AG10803 (cell line): ENCODE results near the gene TTC3.

Experiments used
- DNase-seq: peaks from one replicate; pipeline ENCODE4 v3.0.0; 2010; ENCODE audit warnings: low read depth
- H3K4me3 ChIP-seq: 2 replicates; pipeline ENCODE4 v1.5.1; 2011; ENCODE audit warnings: mild to moderate bottlenecking, low read length, control low read depth
- CTCF ChIP-seq: conservative IDR thresholded peaks from 2 replicates; pipeline ENCODE4 v1.5.1; 2011; ENCODE audit warnings: mild to moderate bottlenecking, low read length, control low read depth, inconsistent platforms

Gene TTC3

GRCh38 chr21:37244501-37245095 lies 171.5 kb downstream of the TTC3 start:
- no peak for DNase-seq
- H3K4me3 ChIP-seq, result no peak overlapping the region
- TF ChIP-seq CTCF, result no peak

GRCh38 chr21:37245151-37245550 lies 172.1 kb downstream of the TTC3 start:
- DNase-seq, result no peak
- no peak overlapping the region for H3K4me3 ChIP-seq
- no peak for TF ChIP-seq CTCF

GRCh38 chr21:37248298-37248697 lies 175.2 kb downstream of the TTC3 start:
- H3K4me3 ChIP-seq, result no peak overlapping the region
- no peak for DNase-seq
- no peak for TF ChIP-seq CTCF

GRCh38 chr21:37249112-37249904 lies 176.3 kb downstream of the TTC3 start:
- DNase-seq, result peak; percentile 27
- no peak overlapping the region for H3K4me3 ChIP-seq
- TF ChIP-seq CTCF, result no peak

GRCh38 chr21:37251294-37251634 lies 178.2 kb downstream of the TTC3 start:
- H3K4me3 ChIP-seq, result no peak overlapping the region
- no peak for TF ChIP-seq CTCF
- no peak for DNase-seq
